HEK293T (cell line): ENCODE results near the gene ZDHHC11.

Experiments
- CTCF ChIA-PET: fragments of 350-600 bp; formaldehyde crosslinking; extraction: SDS; loops from one replicate; lab custom pipeline; 2021; ENCODE audit warnings: antibody characterized with exemption, inconsistent platforms; lab: Yijun Ruan, JAX
- POLR2A ChIA-PET: fragments of 350-600 bp; formaldehyde crosslinking; extraction: SDS; loops from one replicate; lab custom pipeline; 2020; ENCODE audit warnings: antibody characterized with exemption, inconsistent platforms; lab: Yijun Ruan, JAX
- DNase-seq: peaks from one replicate; pipeline ENCODE4 v3.0.0; 2012; ENCODE audit warnings: mixed read lengths; ENCODE audit errors: extremely low spot score
- ARNT ChIP-seq: fragments of 450-650 bp; IDR thresholded peaks from 2 replicates; pipeline ENCODE4 v1.6.1; 2017; ENCODE audit warnings: mild to moderate bottlenecking
- BHLHE40 ChIP-seq: fragments of 450-650 bp; IDR thresholded peaks from 2 replicates; pipeline ENCODE4 v1.6.1; 2016; ENCODE audit warnings: mild to moderate bottlenecking, moderate library complexity, borderline replicate concordance
- CTBP1 ChIP-seq: fragments of 450-650 bp; IDR thresholded peaks from 2 replicates; pipeline ENCODE4 v1.6.1; 2016; ENCODE audit warnings: borderline replicate concordance
- ELF4 ChIP-seq: fragments of 450-650 bp; IDR thresholded peaks from 2 replicates; pipeline ENCODE4 v1.6.1; 2017; ENCODE audit warnings: antibody characterized with exemption
- FOXA1 ChIP-seq: fragments of 450-650 bp; IDR thresholded peaks from 2 replicates; pipeline ENCODE4 v1.6.1; 2016; ENCODE audit warnings: mild to moderate bottlenecking
- FOXK2 ChIP-seq: fragments of 450-650 bp; IDR thresholded peaks from 2 replicates; pipeline ENCODE4 v1.6.1; 2016; ENCODE audit warnings: mild to moderate bottlenecking
- FOXM1 ChIP-seq: fragments of 450-650 bp; IDR thresholded peaks from 2 replicates; pipeline ENCODE4 v1.6.1; 2017; ENCODE audit warnings: mild to moderate bottlenecking, borderline replicate concordance
- HDGF ChIP-seq: fragments of 450-650 bp; IDR thresholded peaks from 2 replicates; pipeline ENCODE4 v1.6.1; 2017; ENCODE audit warnings: antibody characterized with exemption, borderline replicate concordance
- L3MBTL2 ChIP-seq: fragments of 450-650 bp; conservative IDR thresholded peaks from 2 replicates; pipeline ENCODE4 v1.6.1; 2016; ENCODE audit warnings: mild to moderate bottlenecking
- LEF1 ChIP-seq: fragments of 450-650 bp; IDR thresholded peaks from 2 replicates; pipeline ENCODE4 v1.6.1; 2017; ENCODE audit warnings: mild to moderate bottlenecking, borderline replicate concordance
- NFRKB ChIP-seq: fragments of 450-650 bp; IDR thresholded peaks from 2 replicates; pipeline ENCODE4 v1.6.1; 2016; ENCODE audit warnings: mild to moderate bottlenecking, moderate library complexity
- SP1 ChIP-seq: fragments of 450-650 bp; IDR thresholded peaks from 2 replicates; pipeline ENCODE4 v1.6.1; 2017
- SUZ12 ChIP-seq: fragments of 450-650 bp; IDR thresholded peaks from 2 replicates; pipeline ENCODE4 v1.6.1; 2016; ENCODE audit warnings: mild to moderate bottlenecking
- TARDBP ChIP-seq: fragments of 450-650 bp; IDR thresholded peaks from 2 replicates; pipeline ENCODE4 v1.6.1; 2016
- ZNF384 ChIP-seq: fragments of 450-650 bp; IDR thresholded peaks from 2 replicates; pipeline ENCODE4 v1.6.1; 2016
- TF ChIP-seq, protein P1 (sequence below): fragments of 450-650 bp; IDR thresholded peaks from 2 replicates; pipeline ENCODE4 v1.6.1; 2016

ZDHHC11 gene

DNA sequence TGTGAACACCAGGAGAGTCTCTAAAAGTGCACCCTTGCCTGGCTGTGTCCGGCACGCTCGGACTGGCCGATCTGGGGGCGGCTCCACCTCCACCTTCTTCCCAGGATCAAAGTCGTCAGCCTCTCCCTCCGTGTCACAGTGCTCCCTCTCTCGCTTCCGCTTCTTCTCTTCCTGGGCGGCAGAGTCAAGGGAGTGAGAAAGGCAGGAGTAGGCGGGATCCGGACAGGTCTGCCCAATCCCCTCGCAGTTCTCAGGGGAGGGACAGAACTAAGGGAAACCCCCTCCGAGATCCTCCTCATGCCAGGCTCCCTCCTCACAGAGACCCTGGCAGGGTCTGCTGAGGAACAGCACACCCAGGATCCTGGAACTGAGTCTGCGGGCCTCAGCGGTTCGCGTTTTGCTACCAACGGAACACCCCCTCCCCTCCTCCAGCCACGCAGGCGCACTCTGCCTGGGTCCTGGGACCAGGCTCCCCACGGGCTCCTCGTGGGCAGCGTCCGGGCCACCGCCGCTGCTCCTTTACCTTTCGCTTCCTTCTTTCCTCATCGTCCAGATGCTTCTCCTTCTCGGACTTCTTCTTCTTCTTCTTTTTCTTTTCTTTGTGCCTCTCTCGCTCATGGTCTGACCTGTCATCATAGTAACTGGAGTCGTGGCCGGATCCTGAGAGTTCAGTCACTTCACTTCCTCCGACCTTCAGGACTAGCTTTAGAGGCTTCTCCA, 40.5 kb upstream of the ZDHHC11 start:
- DNase-seq: no peak
- ChIA-PET POLR2A (interaction anchor here (1.3 to 3.5 kb wide), 5 partner anchors 11 to 198 kb away, joined by 3 to 28 read pairs (median 4); partner anchors contain the start of gene TPPP), CTCF (interaction anchor here (1.2 kb wide), 1 partner anchor 222 kb away, joined by 3 read pairs; no protein-coding TSS in a partner anchor)
- TF ChIP-seq, protein P1, sequence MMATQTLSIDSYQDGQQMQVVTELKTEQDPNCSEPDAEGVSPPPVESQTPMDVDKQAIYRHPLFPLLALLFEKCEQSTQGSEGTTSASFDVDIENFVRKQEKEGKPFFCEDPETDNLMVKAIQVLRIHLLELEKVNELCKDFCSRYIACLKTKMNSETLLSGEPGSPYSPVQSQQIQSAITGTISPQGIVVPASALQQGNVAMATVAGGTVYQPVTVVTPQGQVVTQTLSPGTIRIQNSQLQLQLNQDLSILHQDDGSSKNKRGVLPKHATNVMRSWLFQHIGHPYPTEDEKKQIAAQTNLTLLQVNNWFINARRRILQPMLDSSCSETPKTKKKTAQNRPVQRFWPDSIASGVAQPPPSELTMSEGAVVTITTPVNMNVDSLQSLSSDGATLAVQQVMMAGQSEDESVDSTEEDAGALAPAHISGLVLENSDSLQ: no peak
- TF ChIP-seq L3MBTL2: no peak
- TF ChIP-seq ELF4: no peak
- no peak for TF ChIP-seq ARNT
- no peak for TF ChIP-seq NFRKB
- no peak for TF ChIP-seq ZNF384
- no peak for TF ChIP-seq FOXK2
- TF ChIP-seq LEF1: no peak
- TF ChIP-seq SP1: no peak
- TF ChIP-seq HDGF: no peak
- no peak for TF ChIP-seq FOXM1
- TF ChIP-seq TARDBP: no peak
- no peak for TF ChIP-seq SUZ12
- no peak for TF ChIP-seq BHLHE40
- no peak for TF ChIP-seq FOXA1
- no peak for TF ChIP-seq CTBP1

DNA sequence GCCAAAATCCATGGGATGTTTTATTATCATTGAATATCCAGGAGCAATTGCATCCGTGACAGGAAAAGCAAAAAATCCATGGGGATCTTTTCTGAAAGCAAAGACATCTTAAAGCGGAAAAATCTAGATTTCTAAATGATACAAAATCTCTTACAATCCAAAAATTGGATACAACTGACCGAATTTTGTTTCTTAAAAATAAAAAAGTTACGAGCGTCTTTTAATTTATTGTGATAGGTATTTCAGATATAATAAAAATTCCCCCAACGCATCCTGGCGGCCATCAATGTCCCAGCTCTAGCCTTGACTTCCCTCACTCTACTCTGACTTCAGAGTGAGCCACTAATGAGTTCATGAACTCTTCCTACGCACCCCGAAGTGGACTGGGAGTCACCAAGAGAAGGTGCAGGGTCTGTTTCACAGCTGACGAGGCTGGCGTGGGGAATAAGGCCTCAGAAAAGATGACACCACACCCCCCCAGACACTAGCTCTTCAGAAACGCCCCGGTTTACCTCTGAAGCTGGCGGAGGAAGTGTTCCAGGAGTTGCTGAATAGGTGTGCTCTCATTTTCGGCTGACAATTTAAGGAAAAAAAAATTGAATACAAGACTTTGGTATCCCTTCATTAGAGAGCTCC, 38.4 kb upstream of the ZDHHC11 start:
- DNase-seq: no peak
- TF ChIP-seq L3MBTL2: no peak
- no peak for TF ChIP-seq BHLHE40
- TF ChIP-seq ZNF384: no peak
- TF ChIP-seq HDGF: no peak
- ChIA-PET POLR2A (no interaction called here), CTCF (no interaction called here)

DNA sequence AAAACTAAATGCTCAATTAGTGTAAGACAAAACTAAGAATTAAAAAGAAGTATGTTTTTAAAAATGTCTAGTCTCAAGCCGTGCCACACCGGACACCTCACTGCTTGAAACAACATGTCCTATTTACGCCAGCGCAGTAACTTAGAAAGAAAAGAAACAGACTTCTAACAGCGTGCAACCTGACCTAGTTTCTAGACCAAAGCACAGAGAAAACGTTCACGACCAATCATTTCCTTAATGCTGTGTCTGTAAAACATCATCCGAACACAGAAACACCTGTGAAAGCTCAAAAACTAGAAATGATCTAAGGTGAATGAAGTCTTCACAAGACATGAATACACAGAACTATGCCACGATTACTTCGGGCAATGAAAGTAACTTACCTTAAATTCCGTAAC, 37.9 kb upstream of the ZDHHC11 start:
- POLR2A ChIA-PET: no interaction called here
- CTCF ChIA-PET: no interaction called here

DNA sequence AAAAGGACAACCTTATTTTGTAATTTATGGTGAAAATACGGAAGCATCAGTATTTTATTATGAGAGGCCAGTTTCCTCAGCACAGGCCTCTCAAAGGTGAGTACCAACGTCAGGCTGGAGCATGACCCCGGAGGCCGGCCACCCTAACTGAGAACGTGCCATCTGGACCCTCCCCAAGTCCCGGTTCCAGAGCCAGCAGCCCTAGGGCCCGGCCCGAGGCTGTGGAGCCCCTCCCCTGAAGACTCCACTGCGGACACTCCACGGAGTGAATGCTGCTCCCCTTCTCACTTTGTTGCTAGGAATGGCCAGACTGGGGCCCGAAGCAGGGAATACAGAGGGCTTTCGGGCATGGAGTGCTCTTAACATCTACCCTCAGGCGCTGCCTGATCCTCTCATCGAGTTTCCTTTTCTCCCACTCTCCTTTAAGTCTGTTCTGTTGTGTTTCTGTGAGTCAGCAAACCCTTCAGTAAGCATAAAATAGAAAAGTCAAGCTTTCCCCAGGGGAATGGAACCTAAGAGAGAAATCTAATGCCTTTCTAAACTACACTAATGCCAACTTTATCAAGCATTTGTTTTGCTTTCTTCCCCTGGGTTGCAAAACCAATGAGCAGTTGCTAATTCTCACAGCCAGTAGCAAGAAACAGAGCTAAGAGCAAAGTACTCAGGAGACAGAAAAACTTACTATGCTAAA, 37.3 kb upstream of the ZDHHC11 start:
- TF ChIP-seq FOXK2: no peak
- TF ChIP-seq ZNF384: no peak
- no peak for TF ChIP-seq BHLHE40
- TF ChIP-seq, protein P1: no peak
- no peak for TF ChIP-seq SUZ12
- no peak for TF ChIP-seq L3MBTL2
- no peak for TF ChIP-seq LEF1
- TF ChIP-seq HDGF: no peak
- no peak for TF ChIP-seq CTBP1
- no peak for TF ChIP-seq SP1
- no peak for TF ChIP-seq ARNT
- no peak for TF ChIP-seq TARDBP
- DNase-seq: no peak
- ChIA-PET CTCF (no interaction called here), POLR2A (no interaction called here)

More for the DNA sequence above, 37.9 kb upstream of the ZDHHC11 start:
- DNase-seq: no peak
- no peak for TF ChIP-seq ELF4

DNA sequence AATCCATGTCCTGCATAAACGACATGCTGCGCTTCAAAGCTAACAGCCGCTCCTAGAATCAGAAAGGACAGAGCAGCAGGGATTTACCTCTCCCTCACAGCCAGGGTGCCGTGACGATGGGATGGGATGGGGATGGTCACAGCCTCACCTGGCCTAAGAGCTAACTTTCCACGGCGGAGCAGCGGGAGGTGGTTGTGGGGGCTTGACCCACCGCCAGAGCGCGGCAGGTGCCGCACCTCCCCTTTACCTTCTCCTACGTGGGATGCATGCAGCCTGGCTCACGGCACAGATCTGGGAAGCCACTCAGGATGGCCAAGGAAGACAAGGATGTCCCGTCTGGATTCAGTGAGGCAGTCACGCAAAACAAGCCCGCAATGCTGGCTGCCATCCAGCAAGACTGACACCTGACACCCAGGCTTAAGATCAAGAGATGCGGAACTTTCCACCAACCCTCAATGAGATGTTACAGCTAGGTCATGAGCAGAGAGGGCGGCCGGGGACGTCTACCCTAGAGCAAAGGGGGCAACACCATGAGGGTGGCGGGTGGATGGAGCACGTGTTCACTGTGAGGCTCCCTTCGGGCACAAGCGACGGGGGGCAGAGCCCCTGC, 36.0 kb upstream of the ZDHHC11 start:
- TF ChIP-seq ELF4 (no peak), HDGF (no peak), FOXA1 (no peak), ZNF384 (no peak), BHLHE40 (no peak), FOXK2 (no peak), ARNT (no peak)
- ChIA-PET POLR2A (no interaction called here), CTCF (no interaction called here)
- no peak for DNase-seq

DNA sequence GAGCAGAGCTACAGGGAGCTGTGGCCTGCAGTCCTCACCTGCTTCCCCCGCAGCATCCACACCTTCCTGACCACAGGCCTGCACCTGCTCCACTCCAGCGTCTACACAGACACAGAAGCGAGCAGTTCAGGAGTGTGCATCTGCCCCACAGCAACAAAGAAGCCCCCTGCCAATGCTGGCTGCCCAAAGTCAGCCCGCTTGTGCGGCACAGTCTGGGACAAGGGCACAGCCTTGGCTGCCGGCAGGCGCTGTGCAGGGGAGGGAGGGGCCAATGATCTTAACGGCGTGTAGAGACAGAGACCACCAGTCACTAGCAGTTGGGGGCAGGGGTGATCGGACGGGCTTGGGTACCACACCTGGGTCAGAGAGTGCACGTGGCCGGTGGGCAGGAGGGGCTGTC, 35.2 kb upstream of the ZDHHC11 start:
- POLR2A ChIA-PET: no interaction called here
- TF ChIP-seq SUZ12 (no peak), FOXM1 (no peak), FOXA1 (no peak), LEF1 (no peak), FOXK2 (no peak), HDGF (no peak), ZNF384 (no peak), ARNT (no peak), CTBP1 (no peak), ELF4 (no peak), BHLHE40 (no peak), L3MBTL2 (no peak), TARDBP (no peak), NFRKB (no peak), SP1 (no peak)
- TF ChIP-seq, protein P1: no peak
- CTCF ChIA-PET: no interaction called here
- no peak for DNase-seq
